ENCODE data around the gene ZSCAN10. TPM values are rescaled to one million over a fixed set of nuclear protein-coding genes. Genes with fewer than 3 reads are reported as not detected.
"Not testable (repeated sequence)": the region's sequence is repeated elsewhere in the genome, so short reads cannot be mapped to it uniquely, and the experiment has no call there.

The ZSCAN10 gene
- total and polyA plus RNA-seq, 2 donors (not counting 3 experiments of a cell fraction or from before 2014, with no cell fraction given) = not detected

- no TSS peak for BruUV-seq (replicated peaks)
- intact Hi-C loops (cut with micrococcal nuclease) = no loop called here
- no peak for TF ChIP-seq GATA2 (IDR thresholded peaks at IDR 0.05; ENCODE audit: insufficient read depth, insufficient read length, low read depth, low read length)
- no peak for TF ChIP-seq POLR2AphosphoS5 (IDR thresholded peaks at IDR 0.05; ENCODE audit: insufficient read depth, low read depth, low read length)
- no peak for TF ChIP-seq JUN (IDR thresholded peaks at IDR 0.05; ENCODE audit: borderline replicate concordance, insufficient read depth, insufficient read length, low read depth)
- TF ChIP-seq MAX (IDR thresholded peaks at IDR 0.05; ENCODE audit: insufficient read depth, insufficient read length) = no peak
- TF ChIP-seq FOS (IDR thresholded peaks at IDR 0.05; ENCODE audit: borderline replicate concordance, insufficient read depth, low read length) = no peak
- no peak for TF ChIP-seq MYC (IDR thresholded peaks at IDR 0.05; ENCODE audit: low read depth, low read length)
- TF ChIP-seq CTCF (IDR thresholded peaks at IDR 0.05; ENCODE audit: extremely low read depth in 1 of 2, insufficient read depth in 1 of 2, low read depth in 1 of 2, low read length in 2 of 2) = no peak
- TF ChIP-seq POLR2A (IDR thresholded peaks at IDR 0.05; ENCODE audit: low read depth, low read length) = no peak
- TF ChIP-seq EZH2 (IDR thresholded peaks at IDR 0.05; ENCODE audit: borderline replicate concordance, low read depth, low read length, severe bottlenecking) = no peak
Observed at GRCh38 chr16:3073448-3073847, 25.6 kb downstream of the ZSCAN10 start.

GRCh38 chr16:3072576-3073263, 26.4 kb downstream of the ZSCAN10 start:
- BruUV-seq (replicated peaks); POLR2A ChIA-PET; FAIRE-seq: not testable (repeated sequence)

More at GRCh38 chr16:3073448-3073847, 25.6 kb downstream of the ZSCAN10 start:
- Histone ChIP-seq H3K4me1 (ENCODE audit: control insufficient read depth, extremely low read depth, insufficient read depth, low read length) (no peaks in the 10 kb centered on the region), H3K27ac (ENCODE audit: insufficient read depth, low read depth, low read length) (no peak overlapping the region), H3K27me3 (ENCODE audit: control insufficient read depth in 2 of 2, insufficient read depth in 2 of 2, low read length in 2 of 2) (peaks cover 0 to 2% of the 10 kb centered on the region in 2 experiments), H2AFZ (ENCODE audit: low read depth, low read length) (no peak overlapping the region), H3K79me2 (ENCODE audit: control insufficient read depth, insufficient read depth, low read length) (no peaks in the 10 kb centered on the region), H3K9me3 (replicated peaks; ENCODE audit: control insufficient read depth, insufficient read depth, low read length) (no peaks in the 10 kb centered on the region), H3K9ac (replicated peaks; ENCODE audit: extremely low read depth, insufficient read depth, low read length) (no peak overlapping the region), H3K4me2 (ENCODE audit: insufficient read depth, low read length) (no peak overlapping the region), H3K4me3 (replicated peaks in 1 of 3; ENCODE audit: insufficient read depth in 1 of 3, low read depth in 1 of 3, low read length in 3 of 3) (no peak overlapping the region), H4K20me1 (replicated peaks; ENCODE audit: control insufficient read depth, extremely low read depth, insufficient read depth, low read length) (no peaks in the 10 kb centered on the region), H3K36me3 (ENCODE audit: control insufficient read depth in 2 of 2, extremely low read depth in 1 of 2, insufficient read depth in 2 of 2, low read length in 2 of 2) (peaks cover 0 to 4% of the 10 kb centered on the region in 2 experiments), H3K9me1 (replicated peaks; ENCODE audit: control insufficient read depth, extremely low read depth, insufficient read depth, low read length) (no peaks in the 10 kb centered on the region)
- ChIA-PET POLR2A (no interaction called here), CTCF (no interaction called here)
- DNase-seq (ENCODE audit: low read depth, low spot score) = no peak
- dilution Hi-C loops (cut with MboI; ENCODE audit: extremely low pct_ligation_motif_present, low sequenced_read_pairs) = no loop called here
- no peak for FAIRE-seq

GRCh38 chr16:3072148-3072547, 26.9 kb downstream of the ZSCAN10 start:
- CTCF ChIA-PET; H3K4me3 ChIP-seq (replicated peaks in 1 of 3; ENCODE audit: insufficient read depth in 1 of 3, low read depth in 1 of 3, low read length in 3 of 3); BruUV-seq (replicated peaks); H3K9me3 ChIP-seq (replicated peaks; ENCODE audit: control insufficient read depth, insufficient read depth, low read length); H2AFZ ChIP-seq (ENCODE audit: low read depth, low read length); FAIRE-seq; H4K20me1 ChIP-seq (replicated peaks; ENCODE audit: control insufficient read depth, extremely low read depth, insufficient read depth, low read length); H3K4me1 ChIP-seq (ENCODE audit: control insufficient read depth, extremely low read depth, insufficient read depth, low read length); H3K4me2 ChIP-seq (ENCODE audit: insufficient read depth, low read length); H3K27me3 ChIP-seq (ENCODE audit: control insufficient read depth in 2 of 2, insufficient read depth in 2 of 2, low read length in 2 of 2); H3K9me1 ChIP-seq (replicated peaks; ENCODE audit: control insufficient read depth, extremely low read depth, insufficient read depth, low read length); intact Hi-C loops (cut with micrococcal nuclease); H3K27ac ChIP-seq (ENCODE audit: insufficient read depth, low read depth, low read length); H3K79me2 ChIP-seq (ENCODE audit: control insufficient read depth, insufficient read depth, low read length); POLR2A ChIA-PET; dilution Hi-C loops (cut with MboI; ENCODE audit: extremely low pct_ligation_motif_present, low sequenced_read_pairs); H3K9ac ChIP-seq (replicated peaks; ENCODE audit: extremely low read depth, insufficient read depth, low read length); DNase-seq (ENCODE audit: low read depth, low spot score); H3K36me3 ChIP-seq (ENCODE audit: control insufficient read depth in 2 of 2, extremely low read depth in 1 of 2, insufficient read depth in 2 of 2, low read length in 2 of 2): not testable (repeated sequence)

More at GRCh38 chr16:3072576-3073263, 26.4 kb downstream of the ZSCAN10 start:
- H3K79me2 ChIP-seq (ENCODE audit: control insufficient read depth, insufficient read depth, low read length); H4K20me1 ChIP-seq (replicated peaks; ENCODE audit: control insufficient read depth, extremely low read depth, insufficient read depth, low read length); H3K9me1 ChIP-seq (replicated peaks; ENCODE audit: control insufficient read depth, extremely low read depth, insufficient read depth, low read length); dilution Hi-C loops (cut with MboI; ENCODE audit: extremely low pct_ligation_motif_present, low sequenced_read_pairs); H3K4me1 ChIP-seq (ENCODE audit: control insufficient read depth, extremely low read depth, insufficient read depth, low read length); H3K9ac ChIP-seq (replicated peaks; ENCODE audit: extremely low read depth, insufficient read depth, low read length); intact Hi-C loops (cut with micrococcal nuclease); H3K4me2 ChIP-seq (ENCODE audit: insufficient read depth, low read length); CTCF ChIA-PET; H3K27ac ChIP-seq (ENCODE audit: insufficient read depth, low read depth, low read length); H3K27me3 ChIP-seq (ENCODE audit: control insufficient read depth in 2 of 2, insufficient read depth in 2 of 2, low read length in 2 of 2); DNase-seq (ENCODE audit: low read depth, low spot score); H3K4me3 ChIP-seq (replicated peaks in 1 of 3; ENCODE audit: insufficient read depth in 1 of 3, low read depth in 1 of 3, low read length in 3 of 3); H2AFZ ChIP-seq (ENCODE audit: low read depth, low read length); H3K36me3 ChIP-seq (ENCODE audit: control insufficient read depth in 2 of 2, extremely low read depth in 1 of 2, insufficient read depth in 2 of 2, low read length in 2 of 2); H3K9me3 ChIP-seq (replicated peaks; ENCODE audit: control insufficient read depth, insufficient read depth, low read length): not testable (repeated sequence)
